Muscle layer of colon (tissue), 2 donors: ENCODE measurements around the gene RBP3.

Source experiments
- H3K27ac ChIP-seq: one replicate; pipeline ENCODE4 v1.7.0; 2013; ENCODE audit warnings: low read depth, mild to moderate bottlenecking, low read length, moderate library complexity
- H3K27me3 ChIP-seq, 2 donors: one replicate each; pipeline ENCODE4 v1.7.0; 2013; ENCODE audit warnings: low read length in 2 of 2, mild to moderate bottlenecking in 2 of 2; ENCODE audit not compliant: insufficient read depth in 2 of 2, control insufficient read depth in 1 of 2
- H3K36me3 ChIP-seq: one replicate; pipeline ENCODE4 v1.7.0; 2013; ENCODE audit warnings: mild to moderate bottlenecking, low read length; ENCODE audit not compliant: insufficient read depth
- H3K4me1 ChIP-seq: one replicate; pipeline ENCODE4 v1.7.0; 2013; ENCODE audit warnings: mild to moderate bottlenecking, low read length; ENCODE audit not compliant: insufficient read depth
- H3K4me3 ChIP-seq, 2 donors: one replicate each; pipeline ENCODE4 v1.7.0; 2013; ENCODE audit warnings: low read length in 2 of 2, low read depth in 1 of 2, mild to moderate bottlenecking in 1 of 2, moderate library complexity in 1 of 2
- H3K9ac ChIP-seq: one replicate; pipeline ENCODE4 v1.7.0; 2013; ENCODE audit warnings: low read length
- H3K9me3 ChIP-seq: one replicate; pipeline ENCODE4 v1.7.0; 2013; ENCODE audit warnings: mild to moderate bottlenecking, low read length
- donor health status: abdominal sarcoma.
- donor health status: Adenocarcinoma of cecum.

RBP3 gene

DNA sequence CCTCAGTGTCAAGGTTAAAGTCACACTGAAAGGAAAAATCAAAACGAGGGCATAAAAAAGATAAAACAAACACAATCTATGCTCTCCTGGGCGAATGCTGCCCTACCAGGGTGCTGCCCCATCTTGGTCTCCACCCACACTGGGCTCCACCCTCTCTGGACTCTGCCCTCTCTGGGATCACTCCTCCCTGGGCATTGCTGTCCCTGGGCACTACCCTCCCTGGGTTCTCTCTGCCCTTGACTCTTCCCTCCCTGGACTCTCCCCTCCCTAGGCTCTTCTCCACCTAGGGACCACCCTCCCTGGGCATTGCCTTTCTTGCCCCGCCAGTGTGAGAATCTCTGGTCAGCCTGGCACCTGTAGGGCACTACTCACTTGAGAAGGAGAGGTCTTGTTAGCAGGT, 17.4 kb upstream of the RBP3 start:
- Histone ChIP-seq H3K36me3 (no peaks in the 10 kb centered on the region), H3K9ac (no peak overlapping the region), H3K4me3 (no peak overlapping the region), H3K4me1 (no peaks in the 10 kb centered on the region), H3K27ac (no peak overlapping the region), H3K27me3 (no peaks in the 10 kb centered on the region), H3K9me3 (no peaks in the 10 kb centered on the region)

DNA sequence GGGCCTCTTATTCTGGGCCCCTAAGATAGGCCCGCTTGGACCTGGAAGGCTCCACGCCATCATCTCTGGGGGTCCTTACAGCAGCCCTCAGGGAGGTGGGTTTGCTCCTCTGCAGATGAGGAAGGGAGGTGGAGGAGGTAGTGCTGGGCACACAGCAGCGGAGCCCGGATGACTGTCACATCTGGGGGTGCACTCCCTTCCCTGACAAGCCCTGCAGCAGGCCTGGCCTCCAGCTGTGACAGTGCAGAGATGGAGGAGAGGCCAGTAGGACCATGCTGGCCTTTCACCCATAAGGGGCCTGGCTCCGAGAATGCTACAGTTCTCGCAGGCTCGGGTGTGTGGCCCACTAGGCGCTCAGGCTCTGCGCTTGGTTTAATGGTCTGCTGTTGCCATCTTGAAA, 16.7 kb upstream of the RBP3 start:
- H3K4me1 ChIP-seq, result no peaks in the 10 kb centered on the region
- no peak overlapping the region for H3K4me3 ChIP-seq
- H3K36me3 ChIP-seq, result no peaks in the 10 kb centered on the region
- H3K27me3 ChIP-seq, result no peaks in the 10 kb centered on the region
- no peaks in the 10 kb centered on the region for H3K9me3 ChIP-seq
- no peak overlapping the region for H3K9ac ChIP-seq
- no peak overlapping the region for H3K27ac ChIP-seq

- no peaks in the 10 kb centered on the region for H3K4me1 ChIP-seq
- no peaks in the 10 kb centered on the region for H3K27me3 ChIP-seq
- H3K27ac ChIP-seq, result no peak overlapping the region
- no peaks in the 10 kb centered on the region for H3K36me3 ChIP-seq
- no peak overlapping the region for H3K9ac ChIP-seq
- H3K4me3 ChIP-seq, result no peak overlapping the region
- no peaks in the 10 kb centered on the region for H3K9me3 ChIP-seq
These were observed 16.2 kb upstream of the RBP3 start for GRCh38 chr10:47331954-47332353.

DNA sequence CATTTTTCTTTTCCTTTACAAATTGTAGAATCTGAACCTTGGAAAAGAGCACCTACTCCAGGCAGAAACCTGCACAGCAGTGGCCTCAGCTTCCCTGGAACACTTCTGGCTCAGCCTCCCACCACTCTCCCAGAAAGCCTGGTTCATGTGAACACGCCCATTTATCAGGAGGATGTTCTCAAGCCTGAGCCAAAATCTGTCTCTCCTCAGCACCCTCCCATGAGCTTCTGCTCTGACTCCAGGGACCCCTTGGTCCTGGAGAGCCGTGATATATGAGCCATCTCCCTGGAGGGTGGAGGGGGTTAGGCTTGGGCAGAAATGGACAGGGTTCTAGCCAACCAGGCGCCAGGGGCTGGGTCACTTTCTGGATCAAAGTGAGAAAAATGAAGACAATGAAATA, 15.8 kb upstream of the RBP3 start:
- no peak overlapping the region for H3K27ac ChIP-seq
- no peaks in the 10 kb centered on the region for H3K9me3 ChIP-seq
- no peaks in the 10 kb centered on the region for H3K27me3 ChIP-seq
- no peak overlapping the region for H3K4me3 ChIP-seq
- no peaks in the 10 kb centered on the region for H3K36me3 ChIP-seq
- H3K9ac ChIP-seq, result no peak overlapping the region
- no peaks in the 10 kb centered on the region for H3K4me1 ChIP-seq

GRCh38 chr10:47332946-47333345, 15.2 kb upstream of the RBP3 start:
- H3K9me3 ChIP-seq, result no peaks in the 10 kb centered on the region
- H3K9ac ChIP-seq, result no peak overlapping the region
- no peaks in the 10 kb centered on the region for H3K27me3 ChIP-seq
- H3K36me3 ChIP-seq, result no peaks in the 10 kb centered on the region
- no peak overlapping the region for H3K27ac ChIP-seq
- no peak overlapping the region for H3K4me3 ChIP-seq
- no peaks in the 10 kb centered on the region for H3K4me1 ChIP-seq

GRCh38 chr10:47333532-47333931, 14.6 kb upstream of the RBP3 start:
- Histone ChIP-seq H3K27me3 (no peaks in the 10 kb centered on the region), H3K4me1 (no peaks in the 10 kb centered on the region), H3K36me3 (no peaks in the 10 kb centered on the region), H3K4me3 (no peak overlapping the region), H3K27ac (no peak overlapping the region), H3K9me3 (no peaks in the 10 kb centered on the region), H3K9ac (no peak overlapping the region)

DNA sequence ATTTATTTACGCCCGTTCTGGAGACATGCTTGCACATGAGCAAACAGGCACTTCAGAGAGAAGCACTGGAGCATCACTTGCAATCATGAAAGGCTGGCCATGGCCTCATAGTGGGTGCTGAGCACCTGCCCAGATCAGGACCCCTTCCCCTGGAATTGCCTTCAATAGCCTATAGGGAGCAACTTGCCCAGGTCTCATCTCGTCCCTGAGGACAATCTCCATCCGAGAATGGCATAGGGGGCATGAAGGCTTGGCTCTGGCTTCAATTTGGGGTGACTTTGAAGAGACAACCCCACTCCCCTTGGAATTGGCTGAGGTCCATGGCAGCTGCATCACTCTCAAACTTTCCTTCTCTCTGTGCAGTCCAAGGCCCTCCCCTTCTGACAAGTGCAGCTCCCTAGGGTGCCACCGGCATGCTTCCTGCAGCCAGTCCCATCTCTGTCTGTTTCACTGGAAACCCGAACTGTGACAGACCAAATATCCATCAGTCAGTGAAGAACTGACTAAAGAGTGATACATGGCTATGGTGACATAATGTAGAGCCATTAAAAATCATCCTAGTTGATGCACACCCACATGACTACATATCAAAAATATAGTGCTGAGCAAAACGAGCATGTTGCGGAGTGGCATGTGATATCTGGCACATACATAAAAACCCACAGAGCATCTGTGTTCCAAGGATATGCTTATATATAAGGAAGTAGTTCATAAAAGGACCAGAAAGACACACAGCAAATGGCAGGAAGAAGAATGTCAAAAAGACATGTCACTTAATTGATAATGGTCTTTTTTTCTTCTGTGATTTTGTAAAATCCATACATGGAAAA, 13.5 kb upstream of the RBP3 start:
- no peaks in the 10 kb centered on the region for H3K9me3 ChIP-seq
- H3K4me3 ChIP-seq, result no peak overlapping the region
- H3K36me3 ChIP-seq, result no peaks in the 10 kb centered on the region
- H3K27ac ChIP-seq, result no peak overlapping the region
- H3K9ac ChIP-seq, result no peak overlapping the region
- no peaks in the 10 kb centered on the region for H3K4me1 ChIP-seq
- H3K27me3 ChIP-seq, result no peaks in the 10 kb centered on the region

DNA sequence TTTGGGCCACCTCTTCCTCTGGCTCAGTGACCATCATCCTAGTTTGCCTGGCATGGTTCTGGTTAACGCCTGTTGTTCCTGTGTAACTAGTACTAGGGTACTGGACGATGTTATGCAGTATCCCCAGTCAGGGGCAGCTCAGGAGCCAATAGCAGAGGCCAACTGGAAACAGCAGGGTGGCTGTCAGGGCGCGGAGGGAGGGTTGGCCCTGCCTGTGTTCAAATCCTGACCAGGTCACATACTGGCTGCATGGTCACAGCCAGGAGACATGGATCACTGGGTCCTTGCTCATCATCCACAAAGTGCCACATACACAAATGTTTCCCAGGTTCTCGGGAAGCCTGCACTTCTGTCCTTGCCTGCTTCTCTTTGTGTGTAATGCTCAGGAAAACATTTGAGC, 12.3 kb upstream of the RBP3 start:
- Histone ChIP-seq H3K9ac (no peak overlapping the region), H3K36me3 (no peaks in the 10 kb centered on the region), H3K9me3 (no peaks in the 10 kb centered on the region), H3K27me3 (no peaks in the 10 kb centered on the region), H3K4me3 (no peak overlapping the region), H3K4me1 (no peaks in the 10 kb centered on the region), H3K27ac (no peak overlapping the region)

DNA sequence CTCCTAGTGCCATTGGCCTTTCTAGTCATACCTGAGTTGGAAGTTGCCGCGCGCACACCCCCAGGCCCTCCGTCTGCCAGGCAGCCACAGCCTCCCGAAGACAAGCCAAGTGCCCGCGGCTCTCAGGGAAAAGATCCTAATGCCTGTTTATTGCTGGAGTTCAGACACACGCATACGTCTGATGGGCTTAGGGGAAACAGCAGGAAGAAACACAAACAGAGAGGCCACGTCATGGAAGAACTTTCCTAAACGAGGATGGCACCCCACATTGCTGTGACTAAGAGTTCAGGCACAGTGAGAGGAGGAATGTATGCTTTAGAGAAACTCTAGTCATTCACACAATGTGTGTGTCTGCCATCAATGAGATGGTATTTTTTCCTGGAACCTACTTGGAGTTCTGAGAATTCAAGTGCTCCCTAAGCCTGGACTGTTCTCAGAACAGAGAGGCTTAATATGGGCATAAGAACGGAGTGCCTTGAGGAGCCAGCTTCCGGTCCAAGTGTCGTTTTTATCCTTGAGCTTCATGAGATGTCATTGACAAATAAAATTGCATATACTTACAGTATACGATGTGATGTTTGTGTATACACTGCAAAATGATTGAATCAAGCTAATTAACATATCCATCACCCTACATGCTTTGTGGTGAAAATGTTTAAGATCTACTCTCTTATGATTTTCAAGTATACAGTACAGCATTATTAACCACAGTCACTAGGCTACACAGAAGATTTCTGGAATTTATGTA, 11.6 kb upstream of the RBP3 start:
- Histone ChIP-seq H3K9ac (no peak overlapping the region), H3K4me1 (no peaks in the 10 kb centered on the region), H3K27me3 (no peaks in the 10 kb centered on the region), H3K36me3 (no peaks in the 10 kb centered on the region), H3K4me3 (no peak overlapping the region), H3K27ac (no peak overlapping the region), H3K9me3 (no peaks in the 10 kb centered on the region)

DNA sequence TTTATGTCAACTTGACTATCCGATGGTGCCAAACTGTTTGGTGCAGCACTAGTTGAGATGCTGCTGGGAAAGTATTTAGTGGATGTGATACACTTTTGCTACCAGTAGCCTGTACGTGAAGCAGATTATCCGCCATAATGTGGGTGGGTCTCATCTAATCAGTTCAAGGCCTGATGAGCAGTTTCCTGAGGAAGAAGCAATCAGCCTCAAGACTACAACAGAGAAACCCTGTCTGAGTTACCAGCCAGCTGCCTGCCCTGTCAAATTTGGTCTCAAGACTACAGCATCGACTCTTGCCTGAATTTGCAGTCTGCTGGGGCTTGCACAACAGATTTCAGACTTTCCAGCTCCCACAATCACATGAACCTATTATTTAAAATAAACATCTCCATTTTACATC, 10.9 kb upstream of the RBP3 start:
- no peaks in the 10 kb centered on the region for H3K9me3 ChIP-seq
- H3K36me3 ChIP-seq, result no peaks in the 10 kb centered on the region
- no peaks in the 10 kb centered on the region for H3K27me3 ChIP-seq
- H3K9ac ChIP-seq, result no peak overlapping the region
- no peaks in the 10 kb centered on the region for H3K4me1 ChIP-seq
- H3K27ac ChIP-seq, result no peak overlapping the region
- H3K4me3 ChIP-seq, result no peak overlapping the region

GRCh38 chr10:47339186-47339735, 8.9 kb upstream of the RBP3 start:
- Histone ChIP-seq H3K4me3 (no peak overlapping the region), H3K4me1 (no peaks in the 10 kb centered on the region), H3K9me3 (no peaks in the 10 kb centered on the region), H3K9ac (no peak overlapping the region), H3K36me3 (no peaks in the 10 kb centered on the region), H3K27me3 (no peaks in the 10 kb centered on the region), H3K27ac (no peak overlapping the region)
